K562 (cell line): ENCODE data around the gene IGIP. TPM values are rescaled to one million over a fixed set of nuclear protein-coding genes. Genes with fewer than 3 reads are reported as not detected.
A peak's percentile ranks its signal among the peaks of the same experiment; 100 is the strongest.

Experiments
- AFF1 ChIP-seq, 2 experiments: fragments of 450-650 bp; IDR thresholded peaks; 2 replicates each; pipeline ENCODE4 v1.6.1; 2018; ENCODE audit warnings: mild to moderate bottlenecking in 2 of 2, low read depth in 1 of 2; ENCODE audit not compliant: partially characterized antibody in 2 of 2
- ATF2 ChIP-seq: sonication (generic); formaldehyde crosslinking; IDR thresholded peaks from 2 replicates; pipeline ENCODE4 v1.8.1; 2022; ENCODE audit warnings: missing genetic modification reagents
- CHD2 ChIP-seq: IDR thresholded peaks from 2 replicates; pipeline ENCODE4 v1.6.1; 2011; ENCODE audit warnings: low read depth, low read length
- GMEB1 ChIP-seq: fragments of 250-450 bp; sonication (Bioruptor Pico); IDR thresholded peaks from 2 replicates; pipeline ENCODE4 v1.4.0; 2020; ENCODE audit warnings: mild to moderate bottlenecking
- HNRNPUL1 ChIP-seq: fragments of 200-400 bp; formaldehyde crosslinking; IDR thresholded peaks from 2 replicates; pipeline ENCODE4 v1.6.1; 2017; ENCODE audit warnings: low read length
- KDM4B ChIP-seq, 2 experiments: fragments of 450-650 bp in 1 of 2; sonication (generic) in 1 of 2; IDR thresholded peaks; 2 replicates each; pipeline ENCODE4 v1.6.1; 2016 to 2017; ENCODE audit warnings: borderline replicate concordance in 2 of 2, antibody characterized with exemption in 1 of 2, low read depth in 1 of 2, mild to moderate bottlenecking in 1 of 2
- KLF10 ChIP-seq: fragments of 250-450 bp; sonication (Bioruptor Pico); IDR thresholded peaks from 2 replicates; pipeline ENCODE4 v1.6.1; 2021; ENCODE audit warnings: matching md5 sums
- NELFE ChIP-seq: IDR thresholded peaks from 2 replicates; pipeline ENCODE4 v1.6.1; 2011; ENCODE audit warnings: mild to moderate bottlenecking; ENCODE audit not compliant: insufficient read depth, insufficient read length
- RAD21 ChIP-seq, 2 experiments: fragments of 250-450 bp in 1 of 2; fragments of 450-650 bp in 1 of 2; sonication (Bioruptor Pico) in 1 of 2; formaldehyde crosslinking in 1 of 2; IDR thresholded peaks in 1 of 2; conservative IDR thresholded peaks in 1 of 2; 2 replicates each; pipeline versions ENCODE4 v1.4.0 to v1.8.0; 2020 to 2022; ENCODE audit warnings: mild to moderate bottlenecking in 2 of 2, moderate library complexity in 1 of 2
- SNIP1 ChIP-seq: fragments of 450-650 bp; IDR thresholded peaks from 2 replicates; pipeline ENCODE4 v1.7.1; 2017; ENCODE audit warnings: low read depth, mild to moderate bottlenecking
- STAT5B ChIP-seq: fragments of 250-450 bp; sonication (Bioruptor Pico); IDR thresholded peaks from 2 replicates; pipeline ENCODE4 v1.8.0; 2021; ENCODE audit warnings: mild to moderate bottlenecking, inconsistent platforms
- SUPT5H ChIP-seq: fragments of 450-650 bp; IDR thresholded peaks from 2 replicates; pipeline ENCODE4 v1.6.1; 2016
- ZBTB1 ChIP-seq: sonication (generic); formaldehyde crosslinking; IDR thresholded peaks from 2 replicates; pipeline ENCODE4 v1.8.1; 2023; ENCODE audit warnings: missing genetic modification reagents, low read depth, mild to moderate bottlenecking, borderline replicate concordance
- ZNF239 ChIP-seq: fragments of 250-450 bp; sonication (Bioruptor Pico); IDR thresholded peaks from 2 replicates; pipeline ENCODE4 v1.4.0; 2020; ENCODE audit warnings: mild to moderate bottlenecking
- polyA plus RNA-seq, 8 experiments: library from polyadenylated mRNA; depleted of rRNA in 4 of 8; stranded (reverse) in 5 of 8; unstranded in 3 of 8; fragments of >200 nt; fragmentation: Nextera tagmentation in 2 of 8; fragmentation: Illumina TruSeq in 1 of 8; extraction: Ambion mirVana in 2 of 8; extraction: Trizol in 1 of 8; gene quantifications; 2 replicates each; pipeline versions ENCODE4 v1.2.1 to v1.2.3, GENCODE V29; 2011 to 2014; ENCODE audit warnings: inconsistent platforms in 1 of 8, missing spikeins in 1 of 8
- total RNA-seq, 7 experiments: library from RNA; depleted of rRNA in 6 of 7; stranded (reverse); fragments of >200 nt in 6 of 7; fragmentation: Illumina TruSeq in 2 of 7; extraction: Trizol in 2 of 7; gene quantifications; 2 replicates each; pipeline versions ENCODE4 v1.2.1 to v1.2.3, GENCODE V29; 2011 to 2021; ENCODE audit warnings: low replicate concordance in 1 of 7
- TF ChIP-seq, protein P1 (sequence below), 2 experiments: fragments of 450-650 bp; IDR thresholded peaks; 2 replicates each; pipeline ENCODE4 v1.6.1; 2016
- TF ChIP-seq, protein P2 (sequence below): fragments of 450-650 bp; IDR thresholded peaks from 2 replicates; pipeline ENCODE4 v1.7.0; 2016; ENCODE audit warnings: borderline replicate concordance

The IGIP gene
- total and polyA plus RNA-seq, 9 of the 15 experiments (the other 6 are each of a cell fraction or from before 2014, with no cell fraction given), result 0.52 to 1.6 (median 1.2) TPM

GRCh38 chr5:140175367-140176030 is 49.8 kb downstream of the IGIP start (continued):
- TF ChIP-seq AFF1 (IDR thresholded peaks at IDR 0.05; ENCODE audit: low read depth in 1 of 2, partially characterized antibody in 2 of 2) (peak in 1 of 2 experiments; percentile 79), STAT5B (CRISPR knock-in tag) (no peak), KLF10 (CRISPR knock-in tag) (no peak), CHD2 (0 out of 2 replicates have a peak, but pooled peaks have one; percentile 34), SUPT5H (0 out of 2 replicates have a peak, but pooled peaks have one; percentile 7), RAD21 (CRISPR knock-in tag; conservative IDR thresholded peaks at IDR 0.05 in 1 of 2, IDR thresholded peaks at IDR 0.05 in 1 of 2) (peak in 1 of 2 experiments; percentile 24; a peak in 1 of 4 replicates), ZBTB1 (CRISPR knock-in tag) (no peak; the same call in 1 of the 2 replicates), HNRNPUL1 (no peak), SNIP1 (no peak; the same call in 1 of the 2 replicates), NELFE (no peak), GMEB1 (CRISPR knock-in tag) (no peak), ZNF239 (no peak), KDM4B (IDR thresholded peaks at IDR 0.05; ENCODE audit: borderline replicate concordance in 2 of 2, low read depth in 1 of 2) (no peak), ATF2 (CRISPR knock-in tag) (0 out of 2 replicates have a peak, but pooled peaks have one; percentile 72)
- TF ChIP-seq, protein P1, sequence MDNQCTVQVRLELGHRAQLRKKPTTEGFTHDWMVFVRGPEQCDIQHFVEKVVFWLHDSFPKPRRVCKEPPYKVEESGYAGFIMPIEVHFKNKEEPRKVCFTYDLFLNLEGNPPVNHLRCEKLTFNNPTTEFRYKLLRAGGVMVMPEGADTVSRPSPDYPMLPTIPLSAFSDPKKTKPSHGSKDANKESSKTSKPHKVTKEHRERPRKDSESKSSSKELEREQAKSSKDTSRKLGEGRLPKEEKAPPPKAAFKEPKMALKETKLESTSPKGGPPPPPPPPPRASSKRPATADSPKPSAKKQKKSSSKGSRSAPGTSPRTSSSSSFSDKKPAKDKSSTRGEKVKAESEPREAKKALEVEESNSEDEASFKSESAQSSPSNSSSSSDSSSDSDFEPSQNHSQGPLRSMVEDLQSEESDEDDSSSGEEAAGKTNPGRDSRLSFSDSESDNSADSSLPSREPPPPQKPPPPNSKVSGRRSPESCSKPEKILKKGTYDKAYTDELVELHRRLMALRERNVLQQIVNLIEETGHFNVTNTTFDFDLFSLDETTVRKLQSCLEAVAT (IDR thresholded peaks at IDR 0.05), result peak; percentile 71 to 80
- TF ChIP-seq, protein P2, sequence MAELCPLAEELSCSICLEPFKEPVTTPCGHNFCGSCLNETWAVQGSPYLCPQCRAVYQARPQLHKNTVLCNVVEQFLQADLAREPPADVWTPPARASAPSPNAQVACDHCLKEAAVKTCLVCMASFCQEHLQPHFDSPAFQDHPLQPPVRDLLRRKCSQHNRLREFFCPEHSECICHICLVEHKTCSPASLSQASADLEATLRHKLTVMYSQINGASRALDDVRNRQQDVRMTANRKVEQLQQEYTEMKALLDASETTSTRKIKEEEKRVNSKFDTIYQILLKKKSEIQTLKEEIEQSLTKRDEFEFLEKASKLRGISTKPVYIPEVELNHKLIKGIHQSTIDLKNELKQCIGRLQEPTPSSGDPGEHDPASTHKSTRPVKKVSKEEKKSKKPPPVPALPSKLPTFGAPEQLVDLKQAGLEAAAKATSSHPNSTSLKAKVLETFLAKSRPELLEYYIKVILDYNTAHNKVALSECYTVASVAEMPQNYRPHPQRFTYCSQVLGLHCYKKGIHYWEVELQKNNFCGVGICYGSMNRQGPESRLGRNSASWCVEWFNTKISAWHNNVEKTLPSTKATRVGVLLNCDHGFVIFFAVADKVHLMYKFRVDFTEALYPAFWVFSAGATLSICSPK, result 0 out of 2 replicates have a peak, but pooled peaks have one; percentile 79
